ENCODE measurements around the gene LAD1.

LAD1 gene

DNA sequence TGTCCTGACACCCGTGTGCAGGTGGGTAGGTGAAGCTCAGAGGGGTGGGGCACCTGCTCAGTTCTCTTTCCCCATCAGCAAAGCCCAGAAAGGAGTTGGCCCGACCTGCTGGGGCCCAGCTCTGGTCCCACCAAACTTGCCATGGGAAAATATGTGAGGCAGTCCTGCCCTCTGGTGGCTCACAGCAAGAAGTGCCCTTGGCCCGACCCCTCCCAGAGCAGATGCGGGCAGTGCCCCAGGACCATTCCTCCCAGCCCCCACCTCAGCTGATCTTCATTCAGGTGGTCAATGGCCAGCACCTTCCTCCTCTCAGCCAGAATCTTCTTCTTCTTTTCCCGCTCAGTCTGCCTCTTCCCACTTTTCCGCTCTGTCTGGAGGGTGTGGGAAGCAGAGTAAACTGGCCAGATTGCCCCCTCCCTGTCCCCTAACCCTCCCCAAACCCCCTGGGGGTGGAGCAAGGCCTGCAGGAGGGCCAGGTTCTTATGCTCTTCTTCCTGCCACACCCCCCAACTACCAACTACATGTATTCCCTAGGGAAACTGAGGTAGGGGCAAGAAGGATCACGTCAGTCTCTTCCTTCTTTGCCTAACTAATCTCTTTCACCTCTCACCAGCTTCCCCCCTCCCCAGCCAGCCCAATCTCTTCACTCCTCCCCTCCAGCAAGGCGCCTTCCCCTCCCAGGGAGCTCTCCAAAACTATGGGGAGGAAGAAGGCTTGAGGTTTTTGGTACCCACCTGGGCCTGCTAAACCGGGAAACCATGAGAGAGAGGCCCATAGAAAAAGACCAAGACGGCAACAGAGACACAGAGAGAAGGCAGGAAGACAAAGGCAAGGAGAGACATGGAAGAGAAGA is 37.2 kb downstream of the LAD1 start:
- no peak for ATAC-seq

- no peak for ATAC-seq
Observed at GRCh38 chr1:201360901-201361651, 38.0 kb downstream of the LAD1 start.

GRCh38 chr1:201360486-201360885 is 38.6 kb downstream of the LAD1 start:
- ATAC-seq: no peak

DNA sequence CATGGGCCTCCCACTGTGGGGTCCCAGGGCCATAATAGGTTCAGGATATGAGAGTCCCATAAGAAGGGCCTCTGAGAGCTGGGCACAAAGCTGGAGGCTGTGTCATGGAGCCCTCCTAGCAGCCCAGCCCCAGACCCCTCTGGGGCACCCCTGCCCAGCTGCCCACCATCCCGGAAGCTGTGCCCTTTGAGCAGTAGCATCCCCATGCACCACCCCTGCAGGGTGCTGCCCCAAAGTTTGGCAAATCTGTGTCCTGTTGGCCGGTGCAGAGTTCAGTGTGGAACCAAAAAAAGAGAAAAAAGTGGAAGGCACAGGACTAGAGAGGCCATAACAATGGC is 39.3 kb downstream of the LAD1 start:
- no peak for ATAC-seq

GRCh38 chr1:201359031-201359872 is 39.9 kb downstream of the LAD1 start:
- no peak for ATAC-seq

DNA sequence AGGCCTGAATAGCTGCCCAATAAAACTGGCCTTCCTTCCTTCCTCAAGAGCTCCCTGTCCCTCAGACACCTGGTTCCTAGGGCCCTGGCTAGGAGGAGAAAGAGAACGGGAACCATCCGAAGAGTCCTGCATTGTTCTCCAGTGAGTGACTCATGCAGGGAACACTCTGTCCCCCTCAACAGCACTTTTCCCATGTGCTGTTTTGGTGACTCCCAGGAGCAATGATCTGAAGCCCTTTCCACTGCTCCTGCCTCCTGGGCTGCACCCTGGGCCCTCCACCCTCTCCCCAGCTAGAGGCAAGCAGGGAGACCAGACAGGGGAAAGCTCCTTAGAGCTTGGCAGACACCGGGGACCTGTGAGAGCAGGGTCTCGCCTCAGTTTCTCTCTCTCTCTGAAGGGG is 40.5 kb downstream of the LAD1 start:
- ATAC-seq: no peak

- ATAC-seq: no peak
Observed at GRCh38 chr1:201357636-201358348, 41.3 kb downstream of the LAD1 start.

DNA sequence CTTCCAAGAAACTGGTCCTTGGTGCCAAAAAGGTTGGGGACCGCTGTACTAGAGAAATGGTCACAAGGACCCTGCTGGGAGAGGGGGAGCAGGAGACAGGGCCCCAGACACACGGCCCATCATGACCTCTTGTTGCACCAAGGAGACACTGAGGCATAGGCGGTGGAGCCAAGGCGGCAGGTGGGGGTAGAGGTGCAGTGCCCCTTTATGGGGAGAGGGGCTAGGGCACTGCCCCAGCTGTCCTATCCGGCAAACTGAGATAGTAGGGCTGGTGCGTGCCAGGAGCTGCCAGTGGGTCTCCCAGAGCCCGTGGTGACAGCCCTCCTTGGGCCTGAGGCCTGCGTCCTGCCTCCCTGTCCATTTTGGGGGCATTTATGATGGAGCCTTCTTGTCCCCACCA is 41.9 kb downstream of the LAD1 start:
- ATAC-seq: no peak

DNA sequence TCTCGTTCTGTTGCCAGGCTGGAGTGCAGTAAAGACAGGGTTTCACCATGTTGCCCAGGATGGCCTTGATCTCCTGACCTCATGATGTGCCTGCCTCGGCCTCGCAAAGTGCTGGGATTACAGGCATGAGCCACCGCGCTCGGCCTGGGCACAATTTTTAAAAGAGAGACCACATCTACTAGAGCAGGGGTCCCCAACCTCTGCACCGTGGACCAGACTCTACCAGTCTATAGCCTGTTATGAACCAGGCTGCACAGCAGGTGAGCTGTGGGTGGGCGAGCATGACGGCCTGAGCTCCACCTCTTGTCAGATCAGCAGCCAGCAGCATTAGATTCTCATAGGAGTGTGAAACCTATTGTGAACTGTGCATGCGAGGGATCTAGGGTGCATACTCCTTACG is 42.4 kb downstream of the LAD1 start:
- no peak for ATAC-seq

DNA sequence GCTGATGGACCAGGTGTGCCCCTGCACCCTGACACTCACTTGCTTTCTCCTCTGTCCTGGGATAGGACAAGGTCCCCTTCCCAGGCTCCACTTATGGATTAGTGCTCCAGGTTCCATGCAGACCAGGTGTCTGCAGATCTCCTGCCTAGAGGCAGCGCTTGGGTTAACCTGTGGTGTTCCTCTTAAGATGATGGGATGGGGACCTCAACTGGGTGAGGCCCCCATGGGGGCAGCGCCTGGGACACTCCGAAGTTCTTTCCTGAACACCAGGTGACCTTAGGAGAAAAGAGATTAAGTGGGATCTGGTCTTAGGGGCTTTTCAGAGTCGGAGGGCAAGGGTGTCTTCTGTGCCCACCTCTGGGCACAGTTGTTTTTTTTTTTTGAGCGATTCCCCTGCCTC is 42.9 kb downstream of the LAD1 start:
- no peak for ATAC-seq

GRCh38 chr1:201355471-201355870 is 43.7 kb downstream of the LAD1 start:
- ATAC-seq: no peak

- ATAC-seq: no peak
Observed at GRCh38 chr1:201354901-201355295, 44.2 kb downstream of the LAD1 start.

GRCh38 chr1:201354151-201354900 is 44.8 kb downstream of the LAD1 start:
- no peak for ATAC-seq

- ATAC-seq: no peak
Observed at GRCh38 chr1:201353186-201353940, 45.8 kb downstream of the LAD1 start.

GRCh38 chr1:201351617-201352016 is 47.5 kb downstream of the LAD1 start:
- no peak for ATAC-seq

GRCh38 chr1:201350884-201351283 is 48.2 kb downstream of the LAD1 start:
- no peak for ATAC-seq

DNA sequence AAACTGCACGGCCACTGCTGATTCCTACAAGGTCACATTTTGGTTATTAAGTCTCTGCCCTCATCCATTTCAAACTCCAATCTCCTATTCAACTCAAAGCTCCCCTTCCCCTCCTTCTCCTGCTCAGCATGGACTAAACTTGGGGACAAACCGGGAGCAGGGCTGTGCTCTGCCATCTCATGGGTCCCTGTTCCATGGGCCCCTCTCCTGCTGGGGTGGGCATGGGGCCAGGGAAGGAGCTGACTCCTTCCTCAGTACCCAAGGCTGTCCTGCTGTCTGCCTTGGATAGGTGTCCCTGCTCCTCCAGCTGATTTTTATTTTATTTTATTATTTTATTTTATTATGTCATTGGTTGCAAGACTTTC is 48.8 kb downstream of the LAD1 start:
- no peak for ATAC-seq

- ATAC-seq: no peak
Observed at GRCh38 chr1:201349092-201349491, 50.0 kb downstream of the LAD1 start.

DNA sequence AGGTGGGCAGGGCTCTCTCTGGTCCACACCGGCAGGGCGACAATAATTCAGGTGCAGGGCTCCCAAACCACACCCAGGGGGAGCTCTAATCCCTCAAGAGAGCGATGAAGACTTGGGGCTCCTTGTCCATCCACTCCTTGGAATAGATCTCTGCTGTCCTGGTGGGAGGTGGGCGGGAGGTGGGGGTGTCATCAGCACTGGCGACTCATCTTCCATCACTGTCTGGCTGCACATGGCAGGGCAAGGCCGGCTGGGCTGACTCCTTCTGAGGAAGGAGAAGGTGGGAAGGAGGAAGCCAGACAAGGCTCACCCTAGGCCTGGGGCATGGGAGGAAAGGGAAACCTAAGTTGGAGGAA is 50.9 kb downstream of the LAD1 start:
- no peak for ATAC-seq

- no peak for ATAC-seq
Observed at GRCh38 chr1:201347498-201348210, 51.5 kb downstream of the LAD1 start.

- ATAC-seq: no peak
Observed at GRCh38 chr1:201346987-201347386, 52.1 kb downstream of the LAD1 start.
